Stimulated activated effector memory CD8-positive, alpha-beta T cell treated with anti-CD3 and anti-CD28 coated beads, Interleukin-12 subunit alpha, Interleukin-12 subunit beta, amount 100 ng/mL, for 72 hours (primary cell): ENCODE results near the gene DUSP7.
A peak's percentile ranks its signal among the peaks of the same experiment; 100 is the strongest.
"Not testable (repeated sequence)": the region's sequence is repeated elsewhere in the genome, so short reads cannot be mapped to it uniquely, and the experiment has no call there.

Source experiments
- ATAC-seq: fragments of 150-1000 bp; cut with Tn5 transposase; 2 replicates; pipeline ENCODE4 v1.10.0; 2021
- DNase-seq, 2 donors: peaks; one replicate each; pipeline ENCODE4 v3.0.0; 2021 to 2022; ENCODE audit warnings: low spot score in 2 of 2
- H3K27ac Mint-ChIP-seq: one replicate; pipeline ENCODE4 v1.8.0; 2022; ENCODE audit warnings: mild to moderate bottlenecking, mixed read lengths
- H3K36me3 Mint-ChIP-seq: one replicate; pipeline ENCODE4 v1.8.0; 2022; ENCODE audit warnings: mild to moderate bottlenecking, mixed read lengths
- H3K4me1 Mint-ChIP-seq: one replicate; pipeline ENCODE4 v1.8.0; 2022; ENCODE audit warnings: mixed read lengths
- H3K4me3 Mint-ChIP-seq: one replicate; pipeline ENCODE4 v1.8.0; 2022; ENCODE audit warnings: mild to moderate bottlenecking, mixed read lengths
- H3K9me3 Mint-ChIP-seq: one replicate; pipeline ENCODE4 v1.8.0; 2022; ENCODE audit warnings: mixed read lengths

Gene DUSP7

DNA sequence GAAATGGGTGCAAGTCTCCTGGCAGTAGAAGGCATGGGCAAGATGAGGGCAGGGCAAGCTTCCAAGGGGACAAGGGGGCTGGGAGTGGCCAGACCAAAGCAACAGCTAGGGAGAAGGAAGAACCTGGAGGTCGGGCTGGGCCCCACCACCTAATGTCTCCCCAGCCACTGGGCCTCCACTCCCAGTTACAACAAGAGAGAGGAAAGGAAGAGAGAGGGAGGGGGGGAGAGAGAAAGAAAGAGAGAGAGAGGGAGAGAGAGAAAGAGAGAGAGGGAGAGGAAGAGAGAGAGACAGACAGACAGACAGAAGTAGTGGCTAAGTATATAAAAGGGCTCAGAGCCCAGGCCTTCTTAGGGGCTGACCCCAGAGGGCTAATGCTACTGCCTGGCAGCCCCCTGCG, 6.9 kb downstream of the DUSP7 start:
- Mint-ChIP-seq H3K4me3 (no peak overlapping the region), H3K36me3 (peaks cover 48% of the 10 kb centered on the region)
- no peak for ATAC-seq

DNA sequence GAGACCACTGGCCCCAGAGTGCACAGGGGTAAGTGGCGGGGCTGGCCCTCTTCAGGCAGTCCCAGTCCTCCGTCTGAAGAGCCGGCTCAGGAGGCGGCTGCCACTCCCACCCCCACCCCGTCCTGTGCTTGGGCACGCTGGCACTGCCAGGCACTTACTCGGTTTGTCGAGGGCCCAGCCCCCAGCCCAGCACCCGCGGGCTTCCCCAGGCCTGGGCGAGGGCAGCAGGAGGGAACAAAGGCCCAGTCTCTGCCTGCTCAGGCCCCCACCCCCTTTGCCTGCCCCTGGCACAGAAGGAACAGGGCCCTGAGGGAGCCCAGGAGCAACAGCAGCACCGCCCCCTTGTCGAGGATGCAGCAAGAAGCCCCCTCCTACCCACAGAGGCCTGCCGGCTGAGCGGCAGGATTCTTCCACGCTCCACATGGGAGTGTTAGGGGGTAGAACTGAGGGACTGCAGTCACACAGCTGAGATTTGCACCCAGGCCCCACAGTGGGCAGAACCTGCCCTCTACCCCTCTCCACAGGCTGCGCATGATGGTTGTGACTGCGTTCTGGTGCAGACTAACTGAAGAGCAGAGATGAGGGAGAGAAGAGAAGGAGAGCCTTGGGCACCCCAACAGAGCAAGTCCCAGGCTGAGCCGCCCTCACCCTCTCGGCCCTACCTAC, 8.9 kb downstream of the DUSP7 start:
- Mint-ChIP-seq H3K4me1 (peaks cover 41% of the 10 kb centered on the region), H3K27ac (peak overlapping the region; percentile 83), H3K9me3 (no peaks in the 10 kb centered on the region), H3K36me3 (peaks cover 36% of the 10 kb centered on the region), H3K4me3 (no peak overlapping the region)
- no peak for ATAC-seq
- no peak for DNase-seq

More for the DNA sequence above, 6.9 kb downstream of the DUSP7 start:
- Mint-ChIP-seq H3K4me1 (peaks cover 62% of the 10 kb centered on the region), H3K27ac (peak overlapping the region; percentile 98), H3K9me3 (no peaks in the 10 kb centered on the region)
- DNase-seq, result no peak

DNA sequence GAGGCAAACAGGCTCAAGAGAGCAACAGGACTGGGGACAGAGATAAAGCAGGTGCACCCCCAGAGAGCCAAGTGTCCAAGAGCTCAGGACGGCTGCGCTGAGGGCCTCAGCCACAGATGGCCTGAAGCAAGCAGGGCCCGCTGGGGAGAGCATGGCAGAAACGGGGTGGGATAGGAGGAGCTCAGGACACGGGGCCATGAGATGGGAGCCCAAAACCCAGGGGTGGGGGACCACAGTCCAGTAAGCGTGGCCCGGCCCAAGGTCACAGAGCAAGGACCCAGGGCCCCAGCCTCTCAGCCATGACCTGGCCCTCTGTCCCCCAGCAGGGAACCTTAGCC, 9.5 kb downstream of the DUSP7 start:
- ATAC-seq (no peak), DNase-seq (no peak)
- Mint-ChIP-seq H3K4me3 (no peak overlapping the region), H3K27ac (peak overlapping the region; percentile 83), H3K9me3 (no peaks in the 10 kb centered on the region), H3K36me3 (peaks cover 31% of the 10 kb centered on the region), H3K4me1 (peaks cover 41% of the 10 kb centered on the region)

DNA sequence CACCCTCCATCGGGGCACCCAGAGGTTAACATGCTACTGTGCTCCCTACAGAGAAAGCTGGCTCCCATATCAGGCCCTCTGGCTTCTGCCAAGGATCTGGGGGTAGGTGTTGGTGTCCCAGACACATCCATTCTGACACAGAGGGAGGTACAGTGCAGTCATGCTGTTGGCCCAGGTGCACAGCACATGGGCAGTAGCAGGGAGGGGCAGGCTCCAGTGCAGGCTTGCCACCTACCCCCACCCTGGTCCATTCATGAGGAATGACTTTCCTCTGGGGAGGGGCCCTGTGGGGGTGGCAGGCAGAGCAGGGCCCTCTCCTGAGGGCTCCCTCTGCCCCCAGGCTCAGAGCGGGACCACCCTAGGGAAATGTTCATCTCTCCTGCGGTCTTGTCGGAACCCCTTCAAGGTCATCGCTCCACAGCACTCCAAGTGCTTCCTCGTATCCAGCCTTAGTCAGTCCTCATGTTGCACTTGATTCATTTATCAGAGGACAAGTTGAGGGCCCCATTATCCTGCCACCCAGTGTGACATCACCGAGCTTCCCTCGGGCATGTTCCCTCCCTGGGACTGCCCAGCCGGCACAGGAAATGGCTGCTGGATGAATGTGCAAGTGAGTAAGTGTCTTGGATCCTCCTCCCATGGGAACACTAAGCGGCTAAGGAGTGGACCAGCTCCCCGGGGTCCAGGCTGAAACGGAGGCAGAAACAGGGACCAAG, 10.0 kb downstream of the DUSP7 start:
- Mint-ChIP-seq H3K27ac (peak overlapping the region; percentile 83), H3K36me3 (peaks cover 25% of the 10 kb centered on the region), H3K4me3 (no peak overlapping the region), H3K4me1 (peaks cover 41% of the 10 kb centered on the region), H3K9me3 (no peaks in the 10 kb centered on the region)
- DNase-seq, result no peak
- ATAC-seq, result no peak

DNA sequence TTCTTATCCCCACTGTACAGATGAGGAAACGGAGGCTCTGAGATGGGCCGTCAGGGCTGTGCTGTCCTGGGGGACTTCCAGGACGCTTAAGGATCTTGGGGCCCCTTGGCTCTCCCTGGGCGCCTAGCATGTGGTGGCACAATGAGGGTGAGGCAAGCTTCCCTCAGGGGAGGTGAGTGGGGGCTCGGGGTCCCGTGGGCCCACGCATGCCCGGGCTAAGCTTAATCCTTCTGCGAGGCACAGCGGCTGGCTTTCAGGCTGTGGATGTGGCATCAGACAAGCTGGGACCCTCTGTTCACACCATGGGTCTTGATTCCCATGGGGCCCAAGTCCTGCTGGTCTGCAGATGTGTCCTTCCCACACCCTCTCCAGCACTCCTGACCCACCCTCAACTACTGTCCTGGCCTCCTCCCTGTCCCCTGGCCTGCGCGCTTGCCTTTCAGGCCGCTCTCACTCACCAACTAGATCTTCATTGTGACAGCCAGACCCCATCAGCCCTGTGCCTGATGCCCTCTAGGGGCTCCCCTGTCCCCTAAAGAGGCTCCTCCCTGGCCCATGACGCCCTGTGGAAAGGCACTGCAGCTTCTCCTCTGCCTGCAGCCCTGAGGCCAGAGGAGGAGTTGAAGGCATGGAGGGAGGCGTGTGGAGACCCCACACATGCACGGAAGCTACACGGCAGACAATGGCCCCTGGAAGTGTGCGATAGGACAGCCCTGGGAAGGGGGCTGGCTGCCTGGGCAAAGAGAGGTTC, 11.3 kb downstream of the DUSP7 start:
- Mint-ChIP-seq H3K9me3 (no peaks in the 10 kb centered on the region), H3K27ac (peak overlapping the region; percentile 88), H3K4me3 (no peak overlapping the region), H3K4me1 (peaks cover 33% of the 10 kb centered on the region), H3K36me3 (peaks cover 12% of the 10 kb centered on the region)
- no peak for DNase-seq
- peak; percentile 2 for ATAC-seq

DNA sequence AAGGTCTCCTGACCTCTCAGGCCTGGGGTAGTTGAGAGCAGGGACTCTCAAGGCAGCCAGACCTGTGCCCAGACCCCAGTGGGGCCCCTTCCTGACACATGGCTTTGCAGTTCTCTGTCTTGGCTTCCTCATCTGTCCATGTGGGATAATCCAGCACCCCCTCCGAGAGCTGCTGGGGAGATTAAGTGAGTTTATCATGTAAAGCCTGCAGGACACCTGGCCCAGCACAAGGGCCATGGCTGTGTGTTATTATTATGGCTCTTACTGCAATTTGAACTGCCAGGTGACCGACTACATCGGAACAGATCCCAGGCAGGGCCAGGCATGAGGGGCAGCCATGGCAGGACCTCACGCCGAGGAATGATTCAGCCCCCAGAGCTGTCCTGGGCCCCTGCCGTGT, 12.6 kb downstream of the DUSP7 start:
- Mint-ChIP-seq H3K4me3 (no peak overlapping the region), H3K27ac (peak overlapping the region; percentile 72), H3K9me3 (no peaks in the 10 kb centered on the region), H3K4me1 (peaks cover 30% of the 10 kb centered on the region), H3K36me3 (no peaks in the 10 kb centered on the region)
- ATAC-seq (no peak), DNase-seq (no peak)

DNA sequence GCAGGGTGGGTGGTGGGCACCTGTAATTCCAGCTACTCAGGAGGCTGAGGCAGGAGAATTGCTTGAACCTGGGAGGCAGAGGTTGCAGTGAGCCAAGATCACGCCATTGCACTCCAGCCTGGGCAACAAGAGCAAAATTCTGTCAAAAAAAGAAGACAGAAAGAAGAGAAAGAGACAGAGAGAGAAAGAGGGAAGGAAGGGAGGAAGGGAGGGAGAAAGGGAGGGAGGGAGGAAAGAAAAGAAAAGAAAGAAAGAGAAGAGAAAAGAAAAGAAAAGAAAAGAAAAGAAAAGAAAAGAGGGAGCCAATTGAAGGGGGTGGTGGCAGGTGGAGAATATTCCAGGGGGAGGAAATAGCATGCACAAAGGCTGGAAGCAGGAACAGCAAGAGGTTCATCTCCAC, 13.3 kb downstream of the DUSP7 start:
- DNase-seq, H3K36me3 Mint-ChIP-seq, H3K9me3 Mint-ChIP-seq, H3K4me3 Mint-ChIP-seq, ATAC-seq: not testable (repeated sequence)
- Mint-ChIP-seq H3K4me1 (peaks cover 30% of the 10 kb centered on the region), H3K27ac (peak overlapping the region; percentile 72)

DNA sequence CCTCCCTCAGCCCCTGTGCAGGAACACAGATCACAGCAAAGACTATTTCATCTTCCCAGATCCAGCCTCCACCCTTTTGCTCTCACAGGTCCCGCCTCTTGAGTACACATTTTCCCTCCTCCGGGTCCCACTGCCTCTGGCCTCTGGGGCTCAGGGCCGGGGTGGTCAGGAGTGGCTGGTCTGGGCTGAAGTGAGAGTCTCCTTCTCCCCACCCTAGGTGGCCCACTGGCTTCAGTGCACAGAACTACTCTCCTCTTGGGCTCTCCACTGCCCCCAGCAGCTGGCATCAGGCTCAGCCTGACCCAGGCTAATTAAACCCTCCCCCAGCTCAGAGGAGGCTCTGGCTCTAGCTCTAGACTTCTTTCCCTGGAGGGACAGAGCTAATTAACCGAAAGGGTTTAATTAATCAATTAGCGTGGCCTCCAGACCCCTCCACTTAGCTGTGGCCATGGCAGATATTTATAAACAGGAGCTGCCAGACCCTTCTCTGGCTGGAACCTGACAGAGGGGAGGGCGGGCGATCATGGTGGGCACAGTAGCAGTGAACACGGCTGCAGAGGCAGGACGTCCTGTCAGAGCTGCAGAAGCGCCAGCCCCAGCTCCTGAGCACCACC, 15.1 kb downstream of the DUSP7 start:
- DNase-seq (no peak), ATAC-seq (no peak)
- peak overlapping the region; percentile 79 for H3K27ac Mint-ChIP-seq
- H3K4me3 Mint-ChIP-seq, result no peak overlapping the region
- H3K9me3 Mint-ChIP-seq, result no peaks in the 10 kb centered on the region
- peaks cover 24% of the 10 kb centered on the region for H3K4me1 Mint-ChIP-seq
- H3K36me3 Mint-ChIP-seq, result no peaks in the 10 kb centered on the region

DNA sequence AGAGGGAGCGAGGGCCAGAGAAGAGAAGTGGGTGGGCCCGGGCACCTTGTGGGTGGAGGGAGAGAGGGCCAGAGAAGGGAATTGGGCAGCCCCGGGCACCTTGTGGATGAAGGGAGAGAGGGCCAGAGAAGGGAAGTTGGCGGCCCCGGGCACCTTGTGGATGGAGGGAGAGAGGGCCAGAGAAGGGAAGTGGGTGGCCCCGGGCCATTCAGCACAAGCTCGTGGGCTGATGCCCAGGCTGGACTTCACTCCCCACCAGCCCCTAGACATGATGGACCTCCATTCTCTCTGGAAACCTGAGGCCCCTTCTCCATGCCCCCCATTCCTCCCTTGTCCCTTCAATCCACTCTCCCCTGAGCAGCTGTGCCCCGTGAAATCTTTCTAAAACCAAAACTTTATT, 15.8 kb downstream of the DUSP7 start:
- ATAC-seq, result no peak
- H3K4me3 Mint-ChIP-seq, result no peak overlapping the region

DNA sequence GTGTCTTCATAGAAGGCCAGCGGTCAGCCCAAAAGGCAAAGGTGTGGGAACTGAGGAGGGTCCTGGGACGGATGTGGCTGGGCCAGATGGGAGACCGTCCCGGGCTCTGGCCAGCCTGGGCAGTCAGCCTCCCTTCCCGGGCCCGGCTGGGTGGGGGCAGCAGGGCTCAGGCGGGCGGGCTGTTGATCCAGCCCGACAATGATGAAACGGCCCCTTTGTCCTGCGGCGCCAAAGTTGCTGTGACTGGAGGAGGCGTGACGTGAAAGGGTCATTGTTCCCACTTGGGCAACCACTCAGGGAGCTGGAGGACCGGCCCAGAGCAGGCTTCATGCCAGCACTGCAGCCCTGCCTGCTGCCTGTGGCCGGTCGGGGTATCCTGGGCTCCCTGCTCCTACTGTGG, 16.5 kb downstream of the DUSP7 start:
- H3K4me3 Mint-ChIP-seq, result no peak overlapping the region
- no peaks in the 10 kb centered on the region for H3K9me3 Mint-ChIP-seq
- peaks cover 17% of the 10 kb centered on the region for H3K4me1 Mint-ChIP-seq
- peak overlapping the region; percentile 70 for H3K27ac Mint-ChIP-seq
- no peak for ATAC-seq
- no peaks in the 10 kb centered on the region for H3K36me3 Mint-ChIP-seq
- no peak for DNase-seq

More for the DNA sequence above, 15.8 kb downstream of the DUSP7 start:
- no peaks in the 10 kb centered on the region for H3K36me3 Mint-ChIP-seq
- H3K4me1 Mint-ChIP-seq, result peaks cover 23% of the 10 kb centered on the region
- H3K27ac Mint-ChIP-seq, result peak overlapping the region; percentile 79
- H3K9me3 Mint-ChIP-seq, result no peaks in the 10 kb centered on the region
- DNase-seq, result no peak

DNA sequence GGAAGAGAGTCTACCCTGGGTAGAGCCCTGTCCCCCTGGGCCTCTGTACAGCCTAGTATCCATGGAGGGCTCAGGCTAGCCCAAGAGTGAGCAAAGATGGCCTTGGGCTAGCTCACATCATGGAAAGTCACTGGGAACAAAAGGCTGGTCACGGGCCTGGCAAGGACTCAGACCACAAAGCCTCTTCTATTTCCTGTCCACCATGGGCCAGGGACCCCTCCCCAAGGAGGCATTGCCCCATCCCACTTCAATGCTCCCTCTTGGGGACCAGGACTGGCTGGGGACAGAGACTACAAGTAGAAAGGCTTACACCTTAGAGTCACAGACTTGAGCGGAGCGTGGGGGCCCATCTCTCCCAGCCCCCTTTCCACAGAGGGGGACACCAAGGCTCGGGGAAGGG, 16.9 kb downstream of the DUSP7 start:
- no peak for DNase-seq
- H3K36me3 Mint-ChIP-seq, result no peaks in the 10 kb centered on the region
- no peak overlapping the region for H3K4me3 Mint-ChIP-seq
- peak overlapping the region; percentile 70 for H3K27ac Mint-ChIP-seq
- H3K4me1 Mint-ChIP-seq, result peaks cover 17% of the 10 kb centered on the region
- no peaks in the 10 kb centered on the region for H3K9me3 Mint-ChIP-seq
- no peak for ATAC-seq

DNA sequence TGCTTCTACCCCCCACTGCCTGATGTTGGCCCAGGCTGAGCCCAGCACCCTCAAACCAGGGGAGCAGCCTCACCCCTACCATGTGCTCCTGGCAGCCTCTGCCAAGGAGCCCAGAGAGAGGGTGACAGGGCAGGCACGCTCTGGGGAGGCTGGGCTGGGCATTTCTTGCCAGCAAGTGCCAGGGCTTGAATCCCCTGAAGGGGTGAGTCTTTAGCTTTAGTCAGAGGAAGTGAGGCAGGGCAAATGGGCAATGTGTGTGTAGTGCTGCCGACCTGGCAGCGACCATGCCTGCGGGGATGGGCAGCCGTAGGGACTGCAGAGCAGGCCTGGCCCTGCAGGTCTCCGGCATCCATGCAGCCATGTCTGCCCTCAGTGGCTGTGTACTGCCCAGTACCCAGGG, 18.1 kb downstream of the DUSP7 start:
- DNase-seq (no peak), ATAC-seq (no peak)
- Mint-ChIP-seq H3K9me3 (no peaks in the 10 kb centered on the region), H3K4me1 (peaks cover 17% of the 10 kb centered on the region), H3K27ac (no peak overlapping the region), H3K36me3 (no peaks in the 10 kb centered on the region), H3K4me3 (no peak overlapping the region)

DNA sequence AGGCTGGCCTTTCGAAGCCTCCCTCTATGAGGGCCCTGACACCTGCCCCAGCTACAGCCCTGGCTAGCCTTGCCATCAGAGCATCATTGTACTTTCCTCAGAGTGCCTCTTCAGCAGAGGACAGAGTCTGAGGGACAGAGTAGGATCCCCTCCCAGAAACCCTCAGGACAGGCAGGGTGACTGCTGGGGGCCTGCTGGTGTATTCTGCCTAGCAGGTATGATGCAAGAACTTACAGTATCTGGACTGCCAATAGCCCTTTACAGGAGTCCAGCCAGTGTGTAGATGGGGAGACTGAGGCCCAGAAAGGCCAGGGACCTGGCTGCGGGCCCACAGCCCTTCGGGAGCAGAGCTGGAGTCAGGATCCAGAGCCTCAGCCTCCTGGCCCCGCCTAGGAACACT, 19.1 kb downstream of the DUSP7 start:
- Mint-ChIP-seq H3K4me1 (peaks cover 16% of the 10 kb centered on the region), H3K4me3 (no peak overlapping the region), H3K27ac (no peak overlapping the region), H3K36me3 (no peaks in the 10 kb centered on the region), H3K9me3 (no peaks in the 10 kb centered on the region)
- DNase-seq (no peak), ATAC-seq (no peak)

DNA sequence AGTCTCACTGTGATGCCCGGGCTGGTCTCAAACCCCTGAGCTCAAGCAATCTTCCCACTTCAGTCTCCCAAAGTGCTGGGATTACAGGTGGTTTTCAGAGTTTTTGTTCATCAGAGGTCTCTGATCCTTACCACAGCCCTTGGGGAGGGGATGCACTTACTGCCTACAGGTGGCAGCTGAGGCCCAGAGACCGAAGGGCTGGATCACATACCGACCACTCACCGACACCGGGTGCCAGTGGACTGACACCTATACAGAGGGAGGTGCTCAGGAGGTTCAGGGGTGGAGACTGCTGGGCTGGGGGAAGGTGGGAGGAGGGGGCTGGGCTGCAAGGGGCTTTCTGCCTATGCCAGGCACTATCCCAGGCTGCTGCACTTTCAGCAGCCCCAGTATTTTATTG, 19.5 kb downstream of the DUSP7 start:
- H3K27ac Mint-ChIP-seq, result no peak overlapping the region
- no peak overlapping the region for H3K4me3 Mint-ChIP-seq
- DNase-seq (no peak), ATAC-seq (no peak)
- H3K4me1 Mint-ChIP-seq, result peaks cover 16% of the 10 kb centered on the region
- H3K36me3 Mint-ChIP-seq, result no peaks in the 10 kb centered on the region
- no peaks in the 10 kb centered on the region for H3K9me3 Mint-ChIP-seq

DNA sequence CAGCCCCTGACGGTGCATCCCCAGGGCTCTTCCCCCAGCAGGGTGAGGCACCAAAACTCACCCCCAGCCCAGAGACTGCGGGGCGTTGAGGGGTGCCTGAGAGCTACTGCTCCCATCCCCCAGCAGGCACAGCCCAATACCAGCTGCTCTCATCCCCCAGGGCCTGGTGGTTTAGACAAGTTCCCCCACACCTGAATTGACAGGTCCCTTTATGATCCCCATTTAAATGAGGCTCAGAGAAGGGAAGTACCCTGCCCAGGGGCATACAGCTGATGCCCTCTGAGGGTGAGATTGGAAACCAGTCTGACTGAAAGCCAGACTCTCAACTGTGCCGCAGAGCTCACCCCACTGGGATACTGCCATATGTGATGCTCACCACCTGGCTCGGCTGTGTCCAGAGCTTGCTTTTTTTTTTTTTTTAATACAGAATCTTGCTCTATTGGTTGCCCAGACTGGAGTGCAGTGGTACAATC, 20.1 kb downstream of the DUSP7 start:
- no peaks in the 10 kb centered on the region for H3K36me3 Mint-ChIP-seq
- H3K9me3 Mint-ChIP-seq, result no peaks in the 10 kb centered on the region
- ATAC-seq (peak; percentile 53), DNase-seq (no peak)
- no peak overlapping the region for H3K27ac Mint-ChIP-seq
- H3K4me1 Mint-ChIP-seq, result peaks cover 11% of the 10 kb centered on the region
- no peak overlapping the region for H3K4me3 Mint-ChIP-seq
